GDM1 (cell line): Measurements from ENCODE around the gene CHCHD3.
"Not testable (repeated sequence)": the region's sequence is repeated elsewhere in the genome, so short reads cannot be mapped to it uniquely, and the experiment has no call there.

Source experiments
- DNase-seq: peaks from one replicate; lab custom pipeline; 2025; lab: John Stamatoyannopoulos, UW

The CHCHD3 gene

GRCh38 chr7:133044722-133045473 is 37.0 kb downstream of the CHCHD3 start:
- no peak for DNase-seq

GRCh38 chr7:133040674-133041073 is 41.2 kb downstream of the CHCHD3 start:
- DNase-seq = no peak

- no peak for DNase-seq
Observed at GRCh38 chr7:133040178-133040577, 41.7 kb downstream of the CHCHD3 start.

GRCh38 chr7:133039614-133040013 is 42.3 kb downstream of the CHCHD3 start:
- no peak for DNase-seq

GRCh38 chr7:133036289-133036688 is 45.6 kb downstream of the CHCHD3 start:
- DNase-seq = no peak

GRCh38 chr7:133035240-133035639 is 46.6 kb downstream of the CHCHD3 start:
- not testable (repeated sequence) for DNase-seq

- DNase-seq = no peak
Observed at GRCh38 chr7:133030346-133030745, 51.5 kb downstream of the CHCHD3 start.

- no peak for DNase-seq
Observed at GRCh38 chr7:133029463-133029862, 52.4 kb downstream of the CHCHD3 start.

GRCh38 chr7:133027397-133027796 is 54.5 kb downstream of the CHCHD3 start:
- DNase-seq = no peak

- DNase-seq = no peak
Observed at GRCh38 chr7:133026210-133026859, 55.6 kb downstream of the CHCHD3 start.

- no peak for DNase-seq
Observed at GRCh38 chr7:133025056-133025455, 56.8 kb downstream of the CHCHD3 start.

GRCh38 chr7:133024596-133024995 is 57.3 kb downstream of the CHCHD3 start:
- DNase-seq = no peak

- no peak for DNase-seq
Observed at GRCh38 chr7:133023370-133024071, 58.4 kb downstream of the CHCHD3 start.

GRCh38 chr7:133022661-133023060 is 59.2 kb downstream of the CHCHD3 start:
- DNase-seq = no peak

GRCh38 chr7:133021196-133021595 is 60.7 kb downstream of the CHCHD3 start:
- DNase-seq = no peak

GRCh38 chr7:133020496-133020895 is 61.4 kb downstream of the CHCHD3 start:
- no peak for DNase-seq

- no peak for DNase-seq
Observed at GRCh38 chr7:133019590-133019989, 62.3 kb downstream of the CHCHD3 start.

GRCh38 chr7:133016604-133017003 is 65.3 kb downstream of the CHCHD3 start:
- no peak for DNase-seq

- no peak for DNase-seq
Observed at GRCh38 chr7:133015888-133016287, 66.0 kb downstream of the CHCHD3 start.

GRCh38 chr7:133011746-133012145 is 70.1 kb downstream of the CHCHD3 start:
- no peak for DNase-seq

GRCh38 chr7:133009426-133010252 is 72.3 kb downstream of the CHCHD3 start:
- no peak for DNase-seq

GRCh38 chr7:133007961-133008360 is 73.9 kb downstream of the CHCHD3 start:
- no peak for DNase-seq
